ENCODE data around the gene SLC8A3. TPM values are rescaled to one million over a fixed set of nuclear protein-coding genes. Genes with fewer than 3 reads are reported as not detected.
"Not testable (repeated sequence)": the region's sequence is repeated elsewhere in the genome, so short reads cannot be mapped to it uniquely, and the experiment has no call there.

Gene SLC8A3
- 0.62 TPM for polyA plus RNA-seq (ENCODE audit: insufficient read length)
- long read RNA-seq, donor 1: 0 reads
- long read RNA-seq, donor 2: 0 reads
- long read RNA-seq, donor 3: 0 reads
- long read RNA-seq, donor 4: 0 reads
- long read RNA-seq, donor 5: 0 reads
- long read RNA-seq, donor 6: 0 reads
- long read RNA-seq, donor 7: 0 reads
- long read RNA-seq, donor 8: 0 reads

DNA sequence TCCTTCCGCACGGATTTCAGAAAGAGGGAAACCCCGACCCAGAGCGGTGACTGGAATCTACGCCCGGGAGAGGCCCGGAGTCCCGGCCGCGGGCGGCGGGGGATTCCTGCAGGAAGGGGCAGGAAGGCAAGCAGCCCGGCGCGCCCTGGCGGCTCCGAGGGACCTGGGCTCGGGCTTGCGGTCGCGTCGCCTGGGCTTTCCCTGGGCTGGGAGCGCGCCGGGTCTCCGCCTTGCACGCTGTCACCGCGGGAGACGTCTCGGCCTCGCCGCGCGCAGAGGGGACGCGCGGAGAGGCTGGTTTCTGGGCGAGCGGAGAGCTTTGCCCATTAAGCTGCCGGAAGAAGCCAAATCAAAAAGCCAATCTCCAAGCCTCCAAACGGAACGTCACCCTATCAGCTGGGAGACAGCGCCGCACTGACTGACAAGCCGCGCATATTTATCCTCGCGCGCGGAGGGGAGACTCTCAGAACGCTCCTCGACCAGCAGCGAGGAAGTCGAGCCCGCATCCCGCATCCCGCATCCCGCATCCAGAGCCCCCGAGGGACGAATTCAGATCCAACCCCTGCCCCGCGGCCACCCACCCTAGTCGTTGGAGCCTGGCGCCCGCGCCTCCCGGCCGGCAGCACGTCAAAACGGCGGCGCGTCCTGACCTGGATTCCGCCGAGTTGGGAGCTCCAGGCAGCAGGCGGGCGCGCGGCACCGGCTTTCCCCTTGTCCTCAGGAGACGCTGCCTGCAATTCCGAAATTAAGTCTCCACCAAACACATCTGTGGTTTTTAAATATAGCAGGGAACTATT, at the start of gene SLC8A3:
SLC8A3 (minus strand) TSS at position 293 of the 797 bp plus-strand sequence. CDS start 20,529 bp downstream, outside the sequence.
- no peak for DNase-seq

DNA sequence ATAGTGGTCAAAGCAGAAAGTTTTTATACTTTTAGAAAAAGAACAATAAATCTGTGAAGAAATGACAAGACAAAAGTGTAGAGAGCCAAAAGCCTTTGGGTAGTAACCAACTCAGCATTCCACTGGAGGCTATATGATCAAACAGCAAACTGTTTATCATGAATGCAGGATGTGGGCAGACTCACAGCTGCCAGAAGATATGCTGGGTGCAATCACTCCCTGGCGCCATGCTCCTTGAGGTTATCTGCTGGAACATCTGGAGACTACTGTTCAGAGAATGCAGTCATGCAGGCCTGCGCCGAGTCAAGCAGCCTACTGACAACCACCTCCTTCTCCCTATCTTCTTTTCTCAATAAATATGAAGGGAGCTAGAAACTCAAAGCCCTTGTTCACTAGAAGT, 49.0 kb upstream of the SLC8A3 start:
- DNase-seq: no peak

GRCh38 chr14:70234066-70234950, 45.6 kb upstream of the SLC8A3 start:
- no peak for DNase-seq

GRCh38 chr14:70231756-70232544, 43.2 kb upstream of the SLC8A3 start:
- DNase-seq: not testable (repeated sequence)

- DNase-seq: not testable (repeated sequence)
Observed at GRCh38 chr14:70229877-70230640, 41.3 kb upstream of the SLC8A3 start.

DNA sequence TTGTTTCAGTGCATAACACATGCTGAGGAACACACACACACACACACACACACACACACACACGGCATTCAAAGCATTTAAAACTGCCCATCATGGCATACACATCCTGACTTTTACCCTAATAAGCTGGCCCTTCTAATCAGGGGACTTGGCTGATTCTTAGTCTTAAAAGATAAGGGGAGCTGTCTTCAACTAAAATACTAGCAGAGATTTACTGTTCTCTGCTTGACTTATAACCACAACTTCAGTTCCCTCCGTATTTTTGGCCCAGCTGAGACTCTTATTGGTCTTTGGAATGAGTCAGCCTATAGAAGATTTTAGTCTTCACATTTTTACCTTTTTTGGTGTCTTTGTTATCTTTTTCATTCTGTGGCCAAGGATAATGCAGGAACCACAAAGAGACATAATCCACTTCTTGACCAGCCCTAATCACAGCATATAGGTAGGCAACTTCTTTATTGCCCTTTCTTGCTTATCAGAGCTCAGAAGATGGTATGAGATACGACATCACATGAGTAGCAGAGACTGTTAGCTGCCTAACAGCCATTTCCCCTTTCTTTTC, 25.1 kb upstream of the SLC8A3 start:
- peak; percentile 10 for DNase-seq

GRCh38 chr14:70212752-70213151, 24.0 kb upstream of the SLC8A3 start:
- no peak for DNase-seq

DNA sequence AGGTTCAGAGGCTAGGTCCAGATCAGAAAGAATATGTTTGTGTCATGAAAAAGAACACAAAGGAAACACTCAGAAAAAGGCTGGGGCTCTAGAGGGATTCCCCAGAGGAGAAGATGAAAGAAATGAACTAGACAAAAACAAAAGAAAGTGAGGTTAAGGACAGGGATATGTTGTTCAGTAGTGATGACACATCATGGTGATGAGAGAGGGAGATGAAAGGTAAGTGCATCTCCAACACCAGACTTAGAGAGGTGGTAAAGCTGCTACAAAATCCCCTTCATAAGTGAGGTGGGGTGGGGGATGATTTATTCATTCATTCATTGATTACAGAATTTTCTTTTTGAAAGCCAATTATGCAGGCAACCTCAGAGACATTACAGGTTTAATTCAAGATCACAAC, 19.6 kb upstream of the SLC8A3 start:
- DNase-seq: no peak

GRCh38 chr14:70203686-70204085, 14.9 kb upstream of the SLC8A3 start:
- DNase-seq: no peak

DNA sequence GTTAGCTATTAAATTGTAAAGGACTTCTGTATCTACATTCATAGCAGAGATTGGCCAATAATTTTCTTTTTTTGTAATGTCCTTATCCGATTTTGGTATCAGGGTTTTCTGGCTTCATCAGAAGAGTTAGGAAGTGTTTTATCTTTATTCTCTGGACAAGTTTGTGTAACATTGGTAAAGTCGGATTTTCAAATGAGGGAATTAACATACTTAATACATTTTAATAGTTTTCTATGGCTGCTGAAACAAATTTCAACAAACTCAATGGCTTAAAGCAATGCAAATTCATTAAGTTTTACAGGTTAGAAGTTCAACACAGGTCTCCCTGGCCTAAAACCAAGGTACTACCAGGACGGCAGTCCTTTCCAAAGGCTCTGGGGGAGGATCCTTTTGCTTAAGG, 13.2 kb upstream of the SLC8A3 start:
- no peak for DNase-seq

GRCh38 chr14:70193396-70193795, 4.6 kb upstream of the SLC8A3 start:
- DNase-seq: no peak

GRCh38 chr14:70192915-70193314, 4.2 kb upstream of the SLC8A3 start:
- DNase-seq: no peak

DNA sequence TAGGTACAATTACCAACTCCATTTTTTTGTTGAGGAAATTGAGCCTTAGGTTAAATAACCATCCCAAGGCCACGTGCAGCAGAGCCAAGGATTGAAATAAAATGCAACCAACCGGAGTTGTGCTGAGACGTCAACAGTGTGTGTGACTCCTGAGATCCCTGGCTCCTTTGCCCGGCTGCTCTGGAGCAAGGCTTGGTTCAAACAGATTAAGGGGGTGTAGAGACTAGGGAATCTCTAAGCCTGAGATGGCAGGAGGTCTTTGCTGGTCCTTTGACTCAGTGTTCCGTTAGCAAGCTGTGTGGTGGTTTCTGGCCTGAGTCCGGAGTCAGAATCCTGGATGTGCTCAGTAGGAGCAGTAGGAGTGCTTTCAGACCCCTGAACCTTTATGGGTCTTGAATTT, 1.4 kb upstream of the SLC8A3 start:
- DNase-seq: no peak

DNA sequence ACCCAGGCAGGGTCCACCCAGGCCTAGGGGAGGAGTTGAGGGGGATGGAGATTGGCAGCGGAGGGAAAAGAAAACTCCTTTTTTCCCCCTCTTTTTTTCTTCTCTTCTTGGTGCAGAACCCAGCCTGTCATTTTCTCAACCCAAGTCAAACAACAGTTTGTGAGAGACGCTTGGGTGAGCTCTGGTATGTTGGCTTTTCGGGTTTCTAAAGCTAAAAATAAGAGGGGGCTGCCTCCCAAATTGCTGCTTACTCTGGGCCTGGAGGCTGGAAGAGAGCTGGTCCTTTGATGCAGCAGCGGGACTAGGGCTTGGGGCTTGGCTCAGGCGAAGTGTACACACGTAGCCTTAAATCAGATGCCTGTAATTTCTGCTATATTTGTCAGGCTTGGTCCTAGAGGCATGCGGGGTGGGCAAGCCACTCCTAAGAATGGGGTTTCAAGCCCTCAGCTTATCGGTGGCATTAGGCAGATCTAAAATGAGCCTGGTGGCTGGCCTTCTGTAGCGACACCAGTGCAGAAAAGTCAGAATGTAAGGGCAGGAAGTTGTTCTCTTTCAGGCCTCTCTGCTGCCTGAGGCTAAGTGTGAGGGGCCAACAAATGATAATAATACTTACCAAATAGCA, 816 bp upstream of the SLC8A3 start:
- DNase-seq: no peak

- no peak for DNase-seq
Observed at GRCh38 chr14:70188322-70188658, 461 bp downstream of the SLC8A3 start.

GRCh38 chr14:70186900-70187451, 1.8 kb downstream of the SLC8A3 start:
- DNase-seq: no peak

- DNase-seq: no peak
Observed at GRCh38 chr14:70183991-70184390, 4.8 kb downstream of the SLC8A3 start.

DNA sequence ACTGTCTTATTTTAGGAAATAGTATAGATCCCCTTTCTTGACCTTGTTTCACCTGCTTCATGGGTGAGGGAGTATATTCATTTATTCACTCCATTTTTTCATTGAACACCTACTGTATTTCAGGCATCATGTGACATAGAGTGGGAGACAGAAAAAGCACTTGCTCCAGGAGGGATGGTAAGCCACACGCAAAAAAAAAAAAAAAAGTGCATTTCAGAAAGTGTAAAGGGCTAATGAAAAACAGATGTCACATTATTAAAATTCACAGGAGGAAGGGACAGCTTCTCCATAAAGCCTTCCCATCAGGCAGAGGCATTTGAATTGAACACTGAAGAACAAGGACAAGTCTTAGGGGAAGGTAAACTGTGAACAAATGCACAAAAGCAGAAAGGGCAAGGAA, 7.5 kb downstream of the SLC8A3 start:
- DNase-seq: no peak

- no peak for DNase-seq
Observed at GRCh38 chr14:70180718-70181117, 8.0 kb downstream of the SLC8A3 start.
